SH-SY5Y (cell line): ENCODE data around the gene FAM89A.

Experiments
- GATA2 ChIP-seq: IDR thresholded peaks from 2 replicates; pipeline ENCODE4 v1.6.1; 2011; ENCODE audit warnings: mild to moderate bottlenecking, low read depth, low read length
- GATA3 ChIP-seq: IDR thresholded peaks from 2 replicates; pipeline ENCODE4 v1.6.1; 2011; ENCODE audit warnings: low read depth, mild to moderate bottlenecking, low read length, moderate library complexity

DNA sequence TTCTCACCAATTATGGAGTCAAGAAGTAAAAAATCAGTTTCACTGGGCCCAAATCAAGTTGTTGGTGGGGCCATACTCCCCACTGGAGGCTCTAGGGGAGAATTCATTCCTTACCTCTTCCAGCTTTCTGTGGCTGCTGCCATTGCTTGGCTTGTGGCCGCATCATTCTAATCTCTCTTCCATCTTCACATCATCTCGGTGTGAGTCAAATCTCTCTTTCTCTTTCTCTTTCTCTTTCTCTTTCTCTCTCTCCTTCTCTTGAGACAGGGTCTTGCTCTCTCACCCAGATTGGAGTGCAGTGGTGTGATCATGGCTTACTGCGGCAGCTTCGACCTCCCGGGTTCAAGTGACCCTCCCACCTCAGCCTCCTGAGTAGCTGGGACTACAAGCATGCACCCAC, 28.1 kb downstream of the FAM89A start:
- TF ChIP-seq GATA2: no peak
- no peak for TF ChIP-seq GATA3
